Fibroblast of skin of abdomen (primary cell): ENCODE results near the gene VSIG2. TPM values are rescaled to one million over a fixed set of nuclear protein-coding genes. Genes with fewer than 3 reads are reported as not detected.
"Not testable (repeated sequence)": the region's sequence is repeated elsewhere in the genome, so short reads cannot be mapped to it uniquely, and the experiment has no call there.

Experiments used
- DNase-seq: peaks from one replicate; pipeline ENCODE4 v3.0.0-alpha.2; 2013
- polyA plus RNA-seq, 2 experiments: library from polyadenylated mRNA; unstranded; fragments of 120-200 nt; gene quantifications; one replicate each; pipeline ENCODE4 v1.2.1, GENCODE V29; 2013; ENCODE audit not compliant: insufficient read length in 2 of 2

The VSIG2 gene, protein sequence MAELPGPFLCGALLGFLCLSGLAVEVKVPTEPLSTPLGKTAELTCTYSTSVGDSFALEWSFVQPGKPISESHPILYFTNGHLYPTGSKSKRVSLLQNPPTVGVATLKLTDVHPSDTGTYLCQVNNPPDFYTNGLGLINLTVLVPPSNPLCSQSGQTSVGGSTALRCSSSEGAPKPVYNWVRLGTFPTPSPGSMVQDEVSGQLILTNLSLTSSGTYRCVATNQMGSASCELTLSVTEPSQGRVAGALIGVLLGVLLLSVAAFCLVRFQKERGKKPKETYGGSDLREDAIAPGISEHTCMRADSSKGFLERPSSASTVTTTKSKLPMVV
- not detected for polyA plus RNA-seq (2013, experiment 1 of 2; ENCODE audit: insufficient read length)
- not detected for polyA plus RNA-seq (2013, experiment 2 of 2; ENCODE audit: insufficient read length)

DNA sequence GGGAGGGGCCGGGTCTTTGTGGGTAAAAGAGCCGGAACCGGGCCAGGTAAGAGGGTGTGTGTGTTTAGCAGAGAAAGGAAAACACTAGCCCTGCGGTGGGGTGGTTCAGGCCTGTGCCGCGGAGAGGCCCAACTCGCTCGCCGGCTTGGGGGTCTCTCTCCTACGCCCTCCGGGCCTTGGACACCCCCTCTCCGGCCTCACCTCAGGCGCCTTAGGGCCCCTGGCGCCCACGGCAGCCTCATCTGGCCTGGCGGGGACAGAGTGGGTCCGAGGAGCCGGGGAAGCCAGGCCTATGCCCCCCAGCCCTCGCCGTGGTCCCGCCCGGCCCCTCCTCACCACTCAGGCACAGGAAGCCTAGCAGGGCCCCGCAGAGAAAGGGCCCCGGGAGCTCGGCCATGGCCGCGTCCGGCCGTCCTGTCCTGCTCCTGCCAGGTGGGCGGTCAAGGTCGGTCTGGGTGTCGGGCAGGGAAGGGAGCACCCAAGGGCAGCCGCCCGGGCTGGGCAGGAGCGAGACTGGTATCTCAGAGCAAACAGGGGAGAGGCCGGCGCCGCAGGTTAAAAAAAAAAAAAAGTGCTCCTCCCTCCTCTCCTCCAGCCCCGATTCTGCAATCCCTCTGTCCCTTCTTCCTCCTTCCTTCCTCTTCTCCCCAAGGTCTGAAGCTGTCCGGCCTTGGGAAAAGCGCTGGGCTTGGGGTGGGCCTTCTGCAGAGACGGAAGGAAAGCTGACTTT is at the start of gene VSIG2:
Gene VSIG2 (minus strand): TSS at position 515 of the 730 bp plus-strand sequence. CDS start 118 bp downstream, at position 397.
- no peak for DNase-seq

GRCh38 chr11:124801014-124801413 is 49.0 kb upstream of the VSIG2 start:
- DNase-seq = peak; percentile 45

- DNase-seq = peak; percentile 83
These were observed 48.3 kb upstream of the VSIG2 start, which contains the start of gene MSANTD2 for GRCh38 chr11:124800226-124800929. TSS of gene MSANTD2 (minus strand) at chr11:124800406. CDS start at chr11:124800380, 26 bp downstream.

- DNase-seq = peak; percentile 13
These were observed 47.5 kb upstream of the VSIG2 start for GRCh38 chr11:124799348-124800225.

GRCh38 chr11:124798991-124799347 is 46.9 kb upstream of the VSIG2 start:
- DNase-seq = peak; percentile 75

DNA sequence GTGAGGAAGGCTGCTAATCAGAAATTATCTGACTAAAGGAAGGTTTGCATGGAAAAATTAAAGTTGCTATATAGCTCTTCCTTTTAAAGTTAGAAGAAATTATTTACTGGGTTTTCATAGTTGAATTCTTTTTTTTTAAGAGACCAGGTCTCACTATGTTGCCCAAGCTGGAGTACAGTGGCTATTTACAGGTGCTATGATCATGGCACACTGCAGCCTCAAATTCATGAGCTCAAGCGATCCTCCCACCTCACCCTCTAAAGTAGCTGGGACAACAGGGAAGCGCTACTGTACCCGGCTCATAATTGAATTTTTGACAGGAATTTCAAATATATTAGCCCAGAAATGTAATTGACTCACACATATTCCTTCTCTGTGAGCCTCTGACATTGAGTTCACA is 44.3 kb upstream of the VSIG2 start:
- DNase-seq = no peak

- peak; percentile 29 for DNase-seq
These were observed 41.6 kb upstream of the VSIG2 start for GRCh38 chr11:124793466-124794278.

DNA sequence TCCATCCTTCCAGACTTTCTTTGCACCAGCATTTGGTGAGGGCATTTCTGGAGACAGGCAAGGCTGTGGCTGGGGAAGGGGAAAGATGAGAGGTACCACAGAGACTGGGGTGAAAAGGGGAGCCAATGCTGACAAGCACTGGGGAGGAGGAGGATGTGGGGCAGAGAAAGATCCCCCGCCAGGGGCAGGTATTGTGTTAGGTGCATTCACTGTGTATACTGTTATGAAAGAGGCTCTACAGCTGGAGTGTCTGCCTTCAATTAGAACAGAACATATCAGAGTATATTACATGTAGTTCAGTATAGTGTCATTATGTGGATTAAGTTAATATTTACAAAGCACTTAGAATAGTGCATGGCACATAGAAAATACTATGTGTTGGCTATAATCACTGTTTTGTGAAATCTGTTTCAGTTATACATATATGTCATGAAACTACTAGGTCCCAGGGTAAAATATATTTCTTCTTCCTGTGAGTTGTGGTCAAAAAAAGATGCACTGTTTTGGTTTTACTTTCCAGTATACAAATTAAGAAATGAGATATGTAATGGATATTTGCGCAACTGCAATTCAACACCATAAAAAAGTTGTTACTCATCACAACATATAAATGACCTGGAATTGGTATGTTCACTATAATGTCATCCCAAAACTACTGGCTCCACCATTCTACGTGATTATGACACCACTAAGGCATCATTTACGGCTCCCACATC is 39.7 kb upstream of the VSIG2 start:
- peak; percentile 18 for DNase-seq

DNA sequence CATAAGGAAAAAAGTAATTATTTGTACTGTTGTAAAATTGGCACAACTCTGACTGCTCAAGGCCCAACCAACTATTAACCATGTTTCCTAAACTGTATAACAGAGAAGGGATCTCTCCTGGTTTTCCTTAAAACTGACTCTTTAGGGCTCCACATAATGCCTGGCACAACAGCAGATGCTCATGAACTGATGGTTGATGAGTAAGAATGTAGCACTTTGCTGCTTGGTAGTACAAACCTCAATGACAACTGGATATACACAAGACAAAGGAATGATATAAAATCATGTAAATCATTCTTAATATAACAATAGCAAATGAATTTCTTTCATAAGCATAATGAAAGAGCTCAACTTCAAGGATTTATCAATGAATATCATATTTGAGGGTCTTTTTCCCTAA is 36.5 kb upstream of the VSIG2 start:
- no peak for DNase-seq

DNA sequence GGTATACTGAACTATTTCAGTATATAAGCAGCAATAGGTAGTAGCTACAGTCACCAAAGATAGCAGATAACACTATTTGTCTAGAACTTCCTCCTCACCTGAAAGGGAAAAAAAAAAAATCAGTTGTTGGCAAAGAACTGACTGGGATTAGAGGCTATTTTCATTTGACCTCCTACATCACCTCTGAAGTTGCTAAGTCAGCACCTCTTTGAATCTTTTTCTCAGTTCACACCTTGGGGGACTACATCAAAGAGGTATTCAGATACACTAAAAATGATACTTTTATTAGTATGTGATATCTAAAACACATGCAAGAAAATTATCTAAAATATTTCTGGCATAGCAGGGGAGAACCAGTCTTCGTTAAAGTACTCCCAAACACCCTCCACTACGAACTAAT is 32.0 kb upstream of the VSIG2 start:
- DNase-seq = no peak

- DNase-seq = no peak
These were observed 30.9 kb upstream of the VSIG2 start for GRCh38 chr11:124783002-124783401.

DNA sequence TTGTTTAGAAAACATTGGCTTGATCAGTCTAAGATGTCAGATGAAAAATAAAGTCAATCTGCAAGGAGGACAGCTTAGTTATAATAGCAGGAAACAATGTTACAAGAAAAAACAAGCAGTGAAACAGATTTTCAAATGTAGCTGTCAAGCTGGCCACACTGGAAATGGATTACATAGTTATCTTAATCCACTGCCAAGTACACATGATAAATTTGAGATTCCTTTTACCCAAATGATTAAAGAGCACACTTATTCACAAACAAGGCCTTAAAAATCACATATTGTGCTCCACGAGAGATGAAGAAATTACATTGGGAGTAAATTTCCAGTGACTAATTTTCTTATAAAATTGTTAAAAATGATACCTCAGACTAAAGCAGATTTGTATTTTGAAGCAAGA is 27.5 kb upstream of the VSIG2 start:
- DNase-seq = no peak

DNA sequence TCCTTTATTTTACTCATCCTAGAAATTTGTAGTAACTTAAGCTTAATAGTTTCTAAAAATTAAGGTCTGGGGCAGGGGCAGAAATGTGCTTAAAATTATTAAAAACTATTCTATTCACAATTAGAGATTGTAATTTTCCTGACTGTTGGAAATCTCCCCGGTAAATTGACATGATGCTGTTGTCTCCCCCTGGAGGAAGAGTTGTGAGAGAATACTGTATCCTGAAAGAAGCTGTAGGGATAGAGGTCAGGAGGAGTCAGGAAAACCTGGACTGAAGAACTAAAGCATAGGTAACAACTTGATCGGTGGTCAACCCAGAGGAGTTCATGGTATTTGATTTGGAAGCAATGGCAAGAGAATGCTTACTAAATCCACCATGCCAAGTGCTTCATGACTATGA is 26.2 kb upstream of the VSIG2 start:
- no peak for DNase-seq

DNA sequence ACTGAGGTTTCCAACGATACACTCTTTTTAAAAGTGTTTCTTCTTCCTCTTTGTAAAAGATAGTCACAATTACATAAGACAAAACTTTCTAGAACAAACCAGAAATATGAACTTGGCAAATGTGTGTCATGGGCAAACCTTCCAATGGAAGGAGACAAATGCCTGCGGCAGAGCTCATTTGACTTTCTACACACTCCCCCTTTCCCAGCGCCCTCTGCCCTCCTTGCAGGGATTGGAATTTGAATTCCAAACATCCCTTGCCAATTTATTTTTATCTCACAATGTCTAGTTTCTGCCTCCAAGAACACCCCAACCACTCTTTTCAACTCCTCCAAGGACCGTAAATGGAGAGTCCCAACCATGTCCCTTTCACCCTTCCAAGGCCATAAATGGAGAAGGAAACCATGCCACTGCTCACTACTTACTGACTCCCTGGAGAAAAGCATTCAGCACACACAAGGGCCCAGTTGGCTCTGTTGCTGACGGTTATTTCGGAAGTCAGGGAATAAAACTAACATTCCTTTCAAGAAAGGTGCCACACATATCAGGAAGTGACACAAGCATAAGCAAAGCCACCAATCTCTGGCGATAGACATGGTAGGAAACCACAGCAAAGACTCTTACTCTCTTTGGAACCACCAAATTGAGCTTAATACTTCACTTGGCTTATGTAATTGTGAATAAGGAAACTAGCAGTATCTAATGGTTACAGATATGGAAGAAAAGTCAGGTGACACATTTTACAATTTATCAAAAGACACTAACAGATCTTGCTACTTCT is 25.0 kb upstream of the VSIG2 start:
- no peak for DNase-seq

DNA sequence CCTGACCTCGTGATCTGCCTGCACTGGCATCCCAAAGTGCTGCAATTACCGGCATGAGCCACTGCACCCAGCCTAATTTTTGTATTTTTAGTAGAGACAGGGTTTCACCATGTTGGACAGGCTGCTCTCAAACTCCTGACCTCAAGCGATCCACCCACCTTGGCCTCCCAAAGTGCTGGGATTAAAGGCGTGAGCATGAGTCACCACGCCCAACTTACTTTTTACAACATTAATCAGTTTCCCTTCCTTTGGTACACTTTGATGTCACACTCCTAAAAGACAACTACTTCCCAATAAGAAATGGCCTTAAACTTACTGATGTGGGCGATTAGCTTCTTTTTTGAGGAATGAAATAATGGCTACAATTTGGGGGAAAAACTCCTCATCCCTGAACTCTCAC is 18.9 kb upstream of the VSIG2 start:
- DNase-seq = not testable (repeated sequence)

DNA sequence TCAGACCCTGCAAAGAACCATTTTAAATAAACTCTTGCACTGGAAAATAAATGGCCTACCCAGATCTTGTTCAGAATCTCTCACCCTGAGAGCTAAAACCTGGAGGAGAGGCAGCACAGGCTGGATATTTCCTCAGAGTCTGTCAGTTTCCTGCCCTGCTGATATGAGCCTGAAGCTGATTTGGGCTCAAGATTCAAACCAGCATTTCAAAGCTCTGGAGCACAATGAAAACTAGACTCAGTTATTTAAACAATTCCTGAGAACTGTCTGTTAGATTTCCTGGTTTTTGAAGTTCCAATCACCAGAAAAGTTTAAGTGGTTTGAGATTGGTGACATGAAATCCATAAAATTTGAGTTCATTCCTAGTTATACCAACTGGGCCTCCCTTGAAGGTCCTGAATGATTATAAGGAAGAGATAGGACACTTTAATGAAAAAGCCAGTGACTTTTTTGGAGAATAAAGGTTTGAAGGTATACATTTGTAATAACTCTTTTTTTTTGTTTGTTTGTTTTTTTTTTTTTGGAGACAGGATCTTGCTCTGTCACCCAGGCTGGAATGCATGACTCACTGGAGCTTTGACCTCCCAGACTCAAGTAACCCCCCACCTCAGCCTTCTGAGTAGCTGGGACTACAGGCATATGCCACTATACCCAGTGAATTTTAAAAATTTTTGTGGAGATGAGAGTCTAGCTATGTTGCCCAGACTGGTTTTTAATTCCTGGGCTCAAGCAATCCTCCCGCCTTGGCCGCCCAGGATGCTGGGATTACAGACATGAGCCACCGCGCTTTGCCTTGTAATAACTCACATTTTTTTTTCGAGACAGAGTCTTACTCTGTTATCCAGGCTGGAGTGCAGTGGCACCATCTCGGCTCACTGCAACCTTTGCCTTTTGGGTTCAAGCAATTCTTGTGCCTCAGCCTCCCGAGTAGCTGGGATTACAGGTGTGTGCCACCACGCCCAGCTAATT is 18.0 kb upstream of the VSIG2 start:
- DNase-seq = peak; percentile 44

DNA sequence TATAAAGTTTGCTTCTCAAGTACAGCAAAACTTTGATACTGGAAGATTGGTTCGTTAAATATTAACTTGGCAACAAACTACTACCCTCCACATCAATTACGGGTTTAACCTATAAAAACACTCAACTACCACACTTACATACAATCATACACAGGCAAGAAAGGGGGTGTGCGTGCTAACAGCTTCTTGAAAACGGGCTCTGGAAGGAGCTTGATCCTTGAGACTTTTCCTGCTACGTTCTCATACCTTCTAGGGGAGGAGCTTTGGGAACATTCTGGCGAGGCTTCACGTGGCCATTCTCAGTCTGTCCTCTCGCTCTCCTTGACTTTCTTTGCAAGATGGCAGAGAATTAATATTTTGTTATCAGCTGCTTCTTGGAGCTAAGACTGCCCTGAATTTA is 16.9 kb upstream of the VSIG2 start:
- no peak for DNase-seq

DNA sequence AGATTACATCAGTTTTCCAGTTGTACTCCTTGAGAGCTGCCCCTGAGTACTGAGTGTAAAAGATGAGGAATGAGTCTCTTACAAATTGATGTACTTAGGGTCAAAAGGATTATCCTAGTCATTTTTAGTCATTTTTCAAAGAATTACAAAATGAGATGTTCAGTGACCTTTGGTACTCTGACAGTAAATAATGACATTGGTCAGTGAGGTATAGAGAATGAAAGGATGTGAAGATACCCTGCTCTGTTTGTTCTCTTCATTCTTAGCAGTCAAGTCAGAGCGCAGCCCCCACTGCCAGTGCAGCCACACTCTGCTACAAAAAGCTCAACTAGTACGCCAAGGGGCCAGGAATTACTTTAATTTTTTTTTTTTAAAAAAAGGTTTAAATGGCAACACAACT is 14.1 kb upstream of the VSIG2 start:
- no peak for DNase-seq
